GM12892 (cell line): ENCODE measurements around the gene USP37.

Experiments
- DNase-seq: peaks from one replicate; pipeline ENCODE4 v3.0.0; 2011; ENCODE audit not compliant: insufficient read length
- FAIRE-seq: peaks from 2 replicates; lab custom pipeline; 2011; peaks lifted over from hg19 to GRCh38; lab: Jason Lieb, UNC
- POLR2A ChIP-seq: IDR thresholded peaks from 2 replicates; pipeline ENCODE4 v1.6.1; 2011; ENCODE audit warnings: low read depth, low read length, control low read depth
- POLR2AphosphoS5 ChIP-seq: IDR thresholded peaks from 2 replicates; pipeline ENCODE4 v1.6.1; 2011; ENCODE audit warnings: low read depth, low read length, control low read depth
- TAF1 ChIP-seq: IDR thresholded peaks from 2 replicates; pipeline ENCODE4 v1.6.1; 2011; ENCODE audit warnings: low read depth, mild to moderate bottlenecking, control low read depth, low read length, borderline replicate concordance

USP37 gene

DNA sequence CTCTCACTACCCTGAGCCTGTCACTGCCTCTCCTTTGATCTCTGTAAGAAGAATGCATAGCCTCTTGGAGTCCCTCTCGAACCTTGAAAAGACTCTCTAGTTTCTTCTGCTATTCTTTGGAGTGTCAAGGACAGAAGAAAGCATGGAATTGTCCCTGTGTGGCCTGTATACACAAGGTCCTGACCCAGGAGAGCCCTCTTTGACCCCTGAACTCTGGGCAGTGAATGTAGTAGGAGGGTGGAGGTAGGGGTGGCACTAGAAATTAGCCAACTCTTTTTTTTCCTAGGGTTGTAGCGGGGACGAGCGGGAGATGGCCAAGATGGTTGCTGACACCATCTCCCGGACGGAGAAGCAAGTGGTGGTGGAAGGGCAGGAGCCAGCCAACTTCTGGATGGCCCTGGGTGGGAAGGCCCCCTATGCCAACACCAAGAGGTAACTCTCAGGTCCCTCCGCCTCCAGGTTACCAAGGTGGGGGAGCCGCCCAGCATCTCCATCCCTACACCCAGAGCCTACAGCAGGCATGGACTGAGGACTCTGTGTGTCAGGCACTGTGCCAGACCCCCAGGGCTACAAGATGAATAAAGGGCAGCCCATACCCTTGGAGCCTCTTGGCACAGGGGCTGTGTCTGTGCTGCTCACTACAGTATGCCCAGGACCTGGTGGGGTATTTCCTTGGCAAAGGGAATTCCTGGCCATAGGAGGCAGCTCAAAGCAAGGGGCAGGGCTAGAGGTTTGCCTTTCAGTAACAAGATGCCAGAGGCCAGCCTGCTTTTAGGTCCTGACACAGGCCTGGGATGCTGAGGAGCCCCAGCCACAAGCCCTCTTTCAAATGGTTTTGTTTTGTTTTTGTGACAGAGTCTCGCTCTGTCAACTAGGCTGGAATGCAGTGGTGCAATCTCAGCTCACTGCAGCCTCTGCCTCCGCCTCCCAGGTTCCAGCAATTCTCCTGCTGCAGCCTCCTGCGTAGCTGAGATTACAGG, 132.9 kb downstream of the USP37 start:
- TF ChIP-seq POLR2AphosphoS5 (no peak), POLR2A (no peak), TAF1 (no peak)
- no peak for FAIRE-seq
- DNase-seq: no peak

DNA sequence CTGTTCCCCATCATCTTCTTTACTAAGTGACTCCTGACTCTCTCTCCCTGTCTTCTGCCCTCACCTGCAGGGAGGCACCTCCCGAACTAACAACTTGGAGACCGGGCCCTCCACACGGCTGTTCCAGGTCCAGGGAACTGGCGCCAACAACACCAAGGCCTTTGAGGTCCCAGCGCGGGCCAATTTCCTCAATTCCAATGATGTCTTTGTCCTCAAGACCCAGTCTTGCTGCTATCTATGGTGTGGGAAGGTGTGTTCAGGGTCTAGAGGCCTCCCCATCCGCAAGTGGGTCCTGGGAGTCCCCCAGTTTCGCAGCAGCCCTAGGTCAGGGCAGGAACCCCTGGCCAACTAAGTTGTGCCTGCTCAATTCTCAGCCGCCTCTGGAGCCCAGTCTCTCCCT, 133.7 kb downstream of the USP37 start:
- TF ChIP-seq POLR2AphosphoS5: no peak
- no peak for TF ChIP-seq POLR2A
- TF ChIP-seq TAF1: no peak
- FAIRE-seq: no peak

DNA sequence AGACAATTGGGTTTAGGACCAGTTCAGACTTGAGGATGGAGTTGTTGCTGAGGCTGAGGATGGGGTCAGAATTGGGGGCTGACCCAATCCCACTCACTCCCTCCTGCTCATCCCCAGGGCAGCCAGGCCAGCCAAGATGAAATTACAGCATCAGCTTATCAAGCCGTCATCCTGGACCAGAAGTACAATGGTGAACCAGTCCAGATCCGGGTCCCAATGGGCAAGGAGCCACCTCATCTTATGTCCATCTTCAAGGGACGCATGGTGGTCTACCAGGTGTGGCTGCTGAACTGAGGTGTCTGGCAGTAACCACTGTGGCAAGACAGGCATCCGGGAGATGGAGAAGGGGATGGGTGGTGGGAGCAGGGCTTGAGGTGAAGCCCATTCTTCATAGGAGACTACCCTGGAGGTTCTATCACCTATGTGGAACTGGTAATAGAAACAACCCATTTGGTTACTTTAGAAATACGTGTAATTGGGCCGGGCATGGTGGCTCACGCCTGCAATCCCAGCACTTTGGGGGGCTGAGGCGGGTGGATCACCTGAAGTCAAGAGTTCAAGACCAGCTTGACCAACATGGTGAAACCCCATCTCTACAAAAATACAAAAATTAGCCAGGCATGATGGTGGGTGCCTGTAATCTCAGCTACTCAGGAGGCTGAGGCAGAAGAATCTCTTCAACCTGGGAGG, 135.3 kb downstream of the USP37 start:
- TF ChIP-seq POLR2A: no peak
- TF ChIP-seq POLR2AphosphoS5: no peak
- TF ChIP-seq TAF1: no peak
- DNase-seq: no peak
- FAIRE-seq: no peak

More for the DNA sequence above, 133.7 kb downstream of the USP37 start:
- DNase-seq: no peak

DNA sequence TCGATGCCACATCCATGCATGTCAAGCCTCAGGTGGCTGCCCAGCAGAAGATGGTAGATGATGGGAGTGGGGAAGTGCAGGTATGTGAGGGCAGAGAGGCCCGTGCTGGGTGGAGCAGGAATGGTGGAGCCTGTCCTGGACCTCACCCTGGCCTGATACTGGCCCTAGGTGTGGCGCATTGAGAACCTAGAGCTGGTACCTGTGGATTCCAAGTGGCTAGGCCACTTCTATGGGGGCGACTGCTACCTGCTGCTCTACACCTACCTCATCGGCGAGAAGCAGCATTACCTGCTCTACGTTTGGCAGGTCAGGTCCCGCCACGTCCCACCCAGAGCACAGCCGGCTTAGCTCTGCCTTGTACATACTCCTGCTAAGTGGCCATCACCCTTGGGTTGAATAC, 136.3 kb downstream of the USP37 start:
- no peak for FAIRE-seq
- TF ChIP-seq POLR2AphosphoS5: no peak
- TF ChIP-seq TAF1: no peak
- no peak for TF ChIP-seq POLR2A
- DNase-seq: no peak

DNA sequence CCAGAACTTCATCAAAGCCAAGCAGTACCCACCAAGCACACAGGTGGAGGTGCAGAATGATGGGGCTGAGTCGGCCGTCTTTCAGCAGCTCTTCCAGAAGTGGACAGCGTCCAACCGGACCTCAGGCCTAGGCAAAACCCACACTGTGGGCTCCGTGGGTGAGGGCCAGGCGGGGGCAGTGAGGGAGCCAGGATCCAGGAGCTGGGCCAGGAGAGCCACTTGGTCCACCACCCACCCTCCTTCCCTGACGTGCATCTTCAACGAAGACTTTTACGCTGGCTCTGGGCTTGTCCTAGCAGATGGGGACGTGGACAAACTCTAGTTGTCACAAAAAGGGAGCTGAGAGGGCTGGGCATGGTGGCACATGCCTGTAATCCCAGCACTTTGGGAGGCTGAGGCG, 137.4 kb downstream of the USP37 start:
- FAIRE-seq (no peak), DNase-seq (no peak)
- TF ChIP-seq POLR2A (no peak), TAF1 (no peak), POLR2AphosphoS5 (no peak)

DNA sequence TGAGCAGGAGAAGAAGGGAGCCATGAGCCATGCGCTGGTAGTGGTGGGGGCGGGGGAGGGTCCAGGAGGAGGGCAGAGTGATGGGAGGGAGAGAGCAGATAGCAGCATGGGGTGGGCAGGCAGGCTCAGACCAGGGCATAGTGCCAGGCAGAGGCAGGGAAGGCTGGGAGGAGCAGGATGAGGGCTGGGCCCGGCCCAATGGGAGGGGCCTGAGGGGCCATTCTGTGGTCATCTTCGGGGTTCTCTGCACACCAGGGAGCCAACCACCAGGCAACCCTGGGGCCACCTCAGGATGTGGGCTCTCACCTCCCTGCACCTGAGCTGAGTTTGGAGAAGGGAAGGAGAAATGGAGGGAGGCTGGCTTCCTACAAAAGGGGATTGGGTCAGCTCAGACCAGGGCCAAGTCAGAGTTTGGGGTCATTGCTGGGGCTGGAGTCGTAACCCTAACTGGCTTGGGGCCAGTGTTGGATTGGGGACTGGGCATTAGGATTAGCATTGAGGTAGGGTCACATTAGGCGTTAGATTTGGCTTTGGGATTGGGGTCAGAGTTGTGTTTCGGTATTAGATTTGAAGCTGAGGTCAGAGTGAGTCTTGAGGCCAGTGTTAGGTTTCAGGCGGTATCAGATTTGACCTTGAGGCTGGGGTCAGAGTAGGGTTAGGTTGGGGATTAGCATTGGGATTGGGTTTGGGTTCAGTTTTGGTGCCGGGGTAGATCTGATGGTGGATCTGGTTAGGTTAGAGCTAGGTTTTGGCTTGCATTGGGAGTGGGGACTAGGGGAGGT, 138.0 kb downstream of the USP37 start:
- no peak for DNase-seq
- no peak for TF ChIP-seq POLR2AphosphoS5
- TF ChIP-seq POLR2A: no peak
- no peak for FAIRE-seq

DNA sequence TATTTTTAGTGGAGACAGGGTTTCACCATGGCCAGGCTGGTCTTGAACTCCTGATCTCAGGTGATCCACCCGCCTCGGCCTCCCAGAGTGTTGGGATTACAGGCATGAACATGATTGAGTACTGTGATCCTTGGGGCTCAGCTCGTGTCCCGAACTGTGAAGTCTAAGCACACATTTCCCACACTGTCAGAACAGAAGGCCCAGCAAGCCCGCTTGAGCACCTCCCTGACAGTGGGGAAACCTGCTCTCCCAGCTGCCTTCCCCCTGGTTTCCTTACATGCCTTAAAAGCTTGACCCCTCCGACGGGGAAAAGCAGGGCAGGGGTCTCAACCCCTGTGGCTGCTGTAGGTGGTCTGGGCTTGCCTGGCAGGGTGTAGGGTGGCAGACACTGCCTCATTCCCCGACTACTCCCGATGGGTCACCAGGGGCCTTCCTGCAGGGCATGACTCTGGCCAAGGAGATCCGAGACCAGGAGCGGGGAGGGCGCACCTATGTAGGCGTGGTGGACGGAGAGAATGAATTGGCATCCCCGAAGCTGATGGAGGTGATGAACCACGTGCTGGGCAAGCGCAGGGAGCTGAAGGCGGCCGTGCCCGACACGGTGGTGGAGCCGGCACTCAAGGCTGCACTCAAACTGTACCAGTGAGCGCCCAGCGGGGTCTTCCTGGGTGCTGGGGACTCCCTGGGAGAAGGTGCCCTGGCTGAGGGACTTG, 139.1 kb downstream of the USP37 start:
- no peak for FAIRE-seq
- no peak for DNase-seq
- TF ChIP-seq TAF1 (no peak), POLR2A (no peak), POLR2AphosphoS5 (no peak)

DNA sequence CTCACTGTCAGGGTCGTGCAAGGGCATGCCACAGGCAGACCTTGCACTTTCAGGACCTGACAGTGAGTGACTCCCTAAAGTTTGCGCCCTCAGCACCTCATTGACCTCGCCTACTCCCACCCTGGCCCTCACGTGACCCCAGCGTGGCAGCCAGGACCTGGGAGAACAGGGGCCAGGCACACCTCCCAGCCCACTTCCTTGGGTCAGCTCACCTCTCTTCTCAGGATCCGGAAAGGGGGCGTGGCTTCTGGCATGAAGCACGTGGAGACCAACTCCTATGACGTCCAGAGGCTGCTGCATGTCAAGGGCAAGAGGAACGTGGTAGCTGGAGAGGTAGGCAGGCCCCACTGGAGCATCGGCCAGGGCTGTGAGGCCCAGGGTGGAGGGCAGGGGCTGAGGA, 140.4 kb downstream of the USP37 start:
- TF ChIP-seq POLR2AphosphoS5 (no peak), POLR2A (no peak), TAF1 (no peak)
- DNase-seq (no peak), FAIRE-seq (no peak)

DNA sequence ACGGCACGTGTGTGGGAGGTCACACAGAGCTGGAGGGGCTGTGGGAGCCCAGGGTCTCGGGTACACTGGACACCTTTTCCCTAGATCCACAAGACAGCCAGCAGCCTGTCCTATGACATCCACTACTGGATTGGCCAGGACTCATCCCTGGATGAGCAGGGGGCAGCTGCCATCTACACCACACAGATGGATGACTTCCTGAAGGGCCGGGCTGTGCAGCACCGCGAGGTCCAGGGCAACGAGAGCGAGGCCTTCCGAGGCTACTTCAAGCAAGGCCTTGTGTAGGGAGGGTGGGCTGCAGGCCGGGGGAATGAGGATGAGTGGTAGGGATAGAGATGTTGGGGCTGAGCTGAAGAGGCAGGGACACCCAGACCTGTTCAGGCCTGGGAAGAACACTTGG, 142.6 kb downstream of the USP37 start:
- FAIRE-seq (no peak), DNase-seq (no peak)
- TF ChIP-seq TAF1 (no peak), POLR2A (no peak), POLR2AphosphoS5 (no peak)

DNA sequence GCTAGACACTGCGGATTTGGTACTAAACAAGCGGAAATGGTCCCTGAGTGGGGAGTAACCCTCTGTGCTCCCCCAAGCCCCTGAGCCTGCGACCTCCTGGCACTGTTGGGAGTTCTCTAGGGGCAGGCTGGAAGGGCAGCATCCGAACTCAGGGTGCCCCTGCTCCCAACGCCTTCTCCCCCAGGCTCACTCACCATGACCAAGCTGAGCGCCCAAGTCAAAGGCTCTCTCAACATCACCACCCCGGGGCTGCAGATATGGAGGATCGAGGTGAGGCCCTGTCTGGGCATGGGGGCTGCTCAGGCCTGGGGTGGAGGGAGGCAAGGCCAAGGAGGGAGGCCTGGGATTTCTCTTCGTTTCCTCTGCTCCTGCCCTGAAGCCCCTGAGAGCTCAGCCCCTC, 144.6 kb downstream of the USP37 start:
- no peak for DNase-seq
- TF ChIP-seq TAF1 (no peak), POLR2AphosphoS5 (no peak), POLR2A (no peak)
- no peak for FAIRE-seq

DNA sequence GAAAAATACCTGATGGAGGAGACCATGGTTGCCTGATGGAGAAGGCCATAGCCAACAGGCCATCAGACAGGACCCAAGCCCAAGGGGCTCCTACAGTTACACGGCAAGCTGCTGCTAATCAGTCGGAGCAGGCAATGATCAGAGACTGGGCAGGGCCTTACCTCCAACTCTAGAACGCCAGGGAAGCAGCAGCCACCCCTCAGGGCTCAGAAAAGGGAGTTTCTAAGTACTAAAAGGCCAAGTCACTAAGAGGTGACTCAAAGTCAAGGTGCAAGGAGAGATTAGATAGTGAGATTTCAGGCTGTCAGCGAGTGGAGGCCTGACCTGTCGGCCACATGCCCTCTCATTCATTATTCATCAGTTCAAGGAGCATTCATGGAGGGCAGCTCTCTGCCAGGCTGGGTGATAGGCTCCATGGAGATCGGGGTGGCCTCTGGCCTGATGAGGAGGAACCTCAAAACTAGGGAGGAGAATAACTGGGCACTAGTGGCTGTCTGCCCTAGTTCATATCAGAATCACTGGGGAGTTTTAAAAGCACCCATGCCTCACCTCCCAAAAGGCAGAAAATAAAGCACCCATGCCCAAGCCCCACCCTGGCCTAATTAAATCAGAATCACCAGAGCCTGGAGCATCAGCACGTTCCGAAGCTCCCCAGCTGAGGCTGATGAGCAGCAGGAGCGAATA, 145.6 kb downstream of the USP37 start:
- FAIRE-seq: no peak
- no peak for DNase-seq
- TF ChIP-seq TAF1 (no peak), POLR2A (no peak), POLR2AphosphoS5 (no peak)
